Upper lobe of right lung (tissue), 1 donor: ENCODE measurements around the gene ROMO1. TPM values are rescaled to one million over a fixed set of nuclear protein-coding genes. Genes with fewer than 3 reads are reported as not detected.

ENCODE experiments used
- ATAC-seq: fragments of 200-7000 bp; cut with Tn5 transposase; one replicate; pipeline ENCODE4 v1.9.1; 2020; ENCODE audit warnings: mild to moderate bottlenecking, moderate library complexity
- DNase-seq: peaks from one replicate; pipeline ENCODE4 v3.0.0-alpha.2; 2020
- H3K27ac ChIP-seq: fragments of 200-600 bp; one replicate; pipeline ENCODE4 v1.8.0; 2022
- H3K27me3 ChIP-seq: fragments of 200-600 bp; one replicate; pipeline ENCODE4 v1.8.0; 2022; ENCODE audit warnings: mild to moderate bottlenecking
- H3K36me3 ChIP-seq: fragments of 200-600 bp; one replicate; pipeline ENCODE4 v1.8.0; 2022
- H3K4me1 ChIP-seq: fragments of 200-600 bp; one replicate; pipeline ENCODE4 v1.8.0; 2022
- H3K4me3 ChIP-seq: fragments of 200-600 bp; one replicate; pipeline ENCODE4 v1.8.0; 2022; ENCODE audit warnings: mild to moderate bottlenecking
- H3K9me3 ChIP-seq: fragments of 200-600 bp; one replicate; pipeline ENCODE4 v1.8.0; 2022
- CTCF ChIP-seq: fragments of 200-600 bp; IDR thresholded peaks from one replicate; pipeline ENCODE4 v1.8.0; 2022; ENCODE audit warnings: antibody characterized with exemption
- intact Hi-C: fragments of 100-400 bp; cut with DNase I; formaldehyde crosslinking; loops from one replicate; pipeline ENCODE4 v1.11.0; 2022
- total RNA-seq: library from RNA; stranded (reverse); fragmentation: NEBNext Ultra II Directional; extraction: Animal tissue kit (Norgen Biotek cat#: 25700); gene quantifications from one replicate; pipeline ENCODE4 v1.2.1, GENCODE V29; 2021
- donor health status: DM: no; HTN: yes; CAD: no; lungs with severe emphysema.

ROMO1 gene
- total RNA-seq, 1 donor from 2014 or later = 77.9 TPM

- peaks cover 100% of the 10 kb centered on the region for H3K36me3 ChIP-seq
- H3K27me3 ChIP-seq = no peaks in the 10 kb centered on the region
- no peaks in the 10 kb centered on the region for H3K9me3 ChIP-seq
- no peak overlapping the region for H3K4me3 ChIP-seq
- ATAC-seq = no peak
- peaks cover 7% of the 10 kb centered on the region for H3K4me1 ChIP-seq
- intact Hi-C loops = no loop called here
- no peak overlapping the region for H3K27ac ChIP-seq
- no peak for DNase-seq
- no peak for TF ChIP-seq CTCF
These were observed 25.4 kb downstream of the ROMO1 start for GRCh38 chr20:35724321-35725230.

- no peak overlapping the region for H3K4me3 ChIP-seq
- DNase-seq (no peak), ATAC-seq (peak; percentile 48)
- no peaks in the 10 kb centered on the region for H3K27me3 ChIP-seq
- peaks cover 100% of the 10 kb centered on the region for H3K36me3 ChIP-seq
- H3K27ac ChIP-seq = no peak overlapping the region
- TF ChIP-seq CTCF = no peak
- H3K9me3 ChIP-seq = no peaks in the 10 kb centered on the region
- intact Hi-C loops = no loop called here
- peaks cover 30% of the 10 kb centered on the region for H3K4me1 ChIP-seq
These were observed 27.9 kb downstream of the ROMO1 start for GRCh38 chr20:35726842-35727711.

GRCh38 chr20:35729283-35729807 is 30.1 kb downstream of the ROMO1 start:
- TF ChIP-seq CTCF = no peak
- Histone ChIP-seq H3K27ac (no peak overlapping the region), H3K4me3 (no peak overlapping the region)

GRCh38 chr20:35729836-35730582 is 30.8 kb downstream of the ROMO1 start:
- intact Hi-C loops = no loop called here
- peaks cover 46% of the 10 kb centered on the region for H3K4me1 ChIP-seq
- ATAC-seq = no peak
- no peaks in the 10 kb centered on the region for H3K27me3 ChIP-seq
- H3K9me3 ChIP-seq = no peaks in the 10 kb centered on the region
- no peak overlapping the region for H3K27ac ChIP-seq
- no peak overlapping the region for H3K4me3 ChIP-seq
- no peak for TF ChIP-seq CTCF
- H3K36me3 ChIP-seq = peaks cover 100% of the 10 kb centered on the region
- DNase-seq = no peak

More at GRCh38 chr20:35729283-35729807, 30.1 kb downstream of the ROMO1 start:
- Histone ChIP-seq H3K36me3 (peaks cover 100% of the 10 kb centered on the region), H3K9me3 (no peaks in the 10 kb centered on the region), H3K4me1 (peaks cover 41% of the 10 kb centered on the region), H3K27me3 (no peaks in the 10 kb centered on the region)
- DNase-seq = no peak
- no peak for ATAC-seq
- intact Hi-C loops = no loop called here
